ENCODE data around the gene SLC35F1.

GRCh38 chr6:117861545-117861944 is 45.5 kb upstream of the SLC35F1 start:
- TF ChIP-seq SUZ12 (IDR thresholded peaks at IDR 0.05; ENCODE audit: extremely low read depth, insufficient read depth, insufficient read length): no peak
- no peak for TF ChIP-seq ZNF274 (IDR thresholded peaks at IDR 0.05; ENCODE audit: low read depth, low read length)
